Measurements from ENCODE around the gene CGNL1. TPM values are rescaled to one million over a fixed set of nuclear protein-coding genes. Genes with fewer than 3 reads are reported as not detected.
A peak's percentile ranks its signal among the peaks of the same experiment; 100 is the strongest.

CGNL1 gene
- polyA plus RNA-seq, 1 of the 3 experiments (the other 2 are of a cell fraction), result 0.23 TPM

- no peak overlapping the region for H2AFZ ChIP-seq (ENCODE audit: low read depth)
- H3K4me2 ChIP-seq, result peak overlapping the region; percentile 71; the same call in 1 of the 2 replicates
- no peak overlapping the region for H3K9ac ChIP-seq
- H3K9me3 ChIP-seq, result no peaks in the 10 kb centered on the region
- CTCF ChIA-PET, result interaction anchor here (1.1 to 2.6 kb wide), 3 partner anchors 21 to 591 kb away, joined by 3 to 8 read pairs (median 5); no protein-coding TSS in a partner anchor
- no peaks in the 10 kb centered on the region for H3K9me2 ChIP-seq
- no peaks in the 10 kb centered on the region for H3K79me2 ChIP-seq (ENCODE audit: insufficient read depth)
- TF ChIP-seq TEAD4 (IDR thresholded peaks at IDR 0.05; ENCODE audit: borderline replicate concordance, insufficient read depth), result no peak
- H3K27ac ChIP-seq (ENCODE audit: low read depth in 2 of 2, low read length in 1 of 2), result no peak overlapping the region
- no peaks in the 10 kb centered on the region for H3F3A ChIP-seq (replicated peaks; ENCODE audit: insufficient read depth)
- WGBS (ENCODE audit: low lambda C conversion rate), result 52% methylated on average over 10 of the region's 18 CpGs
- no peaks in the 10 kb centered on the region for H3K36me3 ChIP-seq (replicated peaks in 1 of 2; ENCODE audit: control insufficient read depth in 1 of 2, insufficient read depth in 2 of 2, low read length in 1 of 2)
- peaks cover 0 to 14% of the 10 kb centered on the region in 2 experiments; a peak in 2 of 4 replicates for H3K4me1 ChIP-seq (ENCODE audit: control insufficient read depth in 1 of 2, insufficient read depth in 2 of 2, low read depth in 1 of 2, low read length in 1 of 2)
- no peak for DNase-seq
- H3K27me3 ChIP-seq (ENCODE audit: insufficient read depth), result peaks cover 17% of the 10 kb centered on the region; the same call in 1 of the 2 replicates
- no peaks in the 10 kb centered on the region for H4K20me1 ChIP-seq (ENCODE audit: insufficient read depth)
- POLR2A ChIA-PET, result no interaction called here
- peak overlapping the region in 1 of 2 experiments; percentile 52; a peak in 2 of 4 replicates for H3K4me3 ChIP-seq (ENCODE audit: low read depth in 2 of 2, low read length in 1 of 2)
These were observed 215.0 kb downstream of the CGNL1 start for GRCh38 chr15:57591237-57591821.

GRCh38 chr15:57591822-57592367 lies 215.6 kb downstream of the CGNL1 start, which contains the start of gene MYZAP:
TSS of gene MYZAP (plus strand) at chr15:57591904. CDS start at chr15:57592035, 131 bp downstream.
- H3F3A ChIP-seq (replicated peaks; ENCODE audit: insufficient read depth), result no peaks in the 10 kb centered on the region
- peak within 1 kb of the TSS; percentile 71; the same call in 1 of the 2 replicates for H3K4me2 ChIP-seq
- 0% methylated on average over 12 of the region's 58 CpGs for WGBS (ENCODE audit: low lambda C conversion rate)
- no peak for TF ChIP-seq ELF1 (IDR thresholded peaks at IDR 0.05)
- TF ChIP-seq YY1 (IDR thresholded peaks at IDR 0.05; ENCODE audit: low read depth), result no peak
- no peak for TF ChIP-seq USF2 (IDR thresholded peaks at IDR 0.05; ENCODE audit: borderline replicate concordance, low read depth, low read length)
- no peak for TF ChIP-seq GABPA (IDR thresholded peaks at IDR 0.05; ENCODE audit: low read depth)
- no peak for TF ChIP-seq CHD2 (IDR thresholded peaks at IDR 0.05; ENCODE audit: low read length, partially characterized antibody)
- no peak for TF ChIP-seq RAD21 (IDR thresholded peaks at IDR 0.05; ENCODE audit: low read length)
- TF ChIP-seq NFIC (IDR thresholded peaks at IDR 0.05; ENCODE audit: borderline replicate concordance), result no peak
- no peak for TF ChIP-seq TEAD4 (IDR thresholded peaks at IDR 0.05; ENCODE audit: borderline replicate concordance, insufficient read depth)
- TF ChIP-seq MAX (IDR thresholded peaks at IDR 0.05; ENCODE audit: low read depth), result no peak
- TF ChIP-seq MEF2A (IDR thresholded peaks at IDR 0.05; ENCODE audit: borderline replicate concordance, low read depth), result no peak
- no peak for TF ChIP-seq TAF1 (IDR thresholded peaks at IDR 0.05; ENCODE audit: borderline replicate concordance, low read depth, low read length)
- TF ChIP-seq EP300 (IDR thresholded peaks at IDR 0.05; ENCODE audit: borderline replicate concordance in 1 of 2, low read depth in 1 of 2, low read length in 1 of 2), result no peak
- no peak for TF ChIP-seq FOXM1 (IDR thresholded peaks at IDR 0.05; ENCODE audit: low read depth)
- TF ChIP-seq SIN3A (IDR thresholded peaks at IDR 0.05; ENCODE audit: borderline replicate concordance, low read depth, low read length), result no peak
- TF ChIP-seq EZH2phosphoT487 (IDR thresholded peaks at IDR 0.05; ENCODE audit: borderline replicate concordance, low read depth), result no peak
- TF ChIP-seq, protein P1, sequence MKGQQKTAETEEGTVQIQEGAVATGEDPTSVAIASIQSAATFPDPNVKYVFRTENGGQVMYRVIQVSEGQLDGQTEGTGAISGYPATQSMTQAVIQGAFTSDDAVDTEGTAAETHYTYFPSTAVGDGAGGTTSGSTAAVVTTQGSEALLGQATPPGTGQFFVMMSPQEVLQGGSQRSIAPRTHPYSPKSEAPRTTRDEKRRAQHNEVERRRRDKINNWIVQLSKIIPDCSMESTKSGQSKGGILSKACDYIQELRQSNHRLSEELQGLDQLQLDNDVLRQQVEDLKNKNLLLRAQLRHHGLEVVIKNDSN (IDR thresholded peaks at IDR 0.05; ENCODE audit: borderline replicate concordance, low read depth), result no peak
- no peak for TF ChIP-seq POLR2AphosphoS5 (IDR thresholded peaks at IDR 0.05; ENCODE audit: low read depth, low read length)
- no peaks in the 10 kb centered on the region for H4K20me1 ChIP-seq (ENCODE audit: insufficient read depth)
- peaks cover 17% of the 10 kb centered on the region; the same call in 1 of the 2 replicates for H3K27me3 ChIP-seq (ENCODE audit: insufficient read depth)
- peak within 1 kb of the TSS; percentile 37 to 52; a peak in 3 of 4 replicates for H3K4me3 ChIP-seq (ENCODE audit: low read depth in 2 of 2, low read length in 1 of 2)
- ChIA-PET CTCF (interaction anchor here (1.1 to 2.6 kb wide), 2 partner anchors 32 to 591 kb away, joined by 3 to 8 read pairs; no protein-coding TSS in a partner anchor), POLR2A (no interaction called here)
- no peak within 1 kb of the TSS for H2AFZ ChIP-seq (ENCODE audit: low read depth)
- H3K79me2 ChIP-seq (ENCODE audit: insufficient read depth), result no peaks in the 10 kb centered on the region
- peak; percentile 89 for DNase-seq
- no peaks in the 10 kb centered on the region for H3K9me3 ChIP-seq
- H3K9me2 ChIP-seq, result no peaks in the 10 kb centered on the region
- H3K27ac ChIP-seq (ENCODE audit: low read depth in 2 of 2, low read length in 1 of 2), result no peak within 1 kb of the TSS
- no peaks in the 10 kb centered on the region for H3K36me3 ChIP-seq (replicated peaks in 1 of 2; ENCODE audit: control insufficient read depth in 1 of 2, insufficient read depth in 2 of 2, low read length in 1 of 2)
- peaks cover 0 to 14% of the 10 kb centered on the region in 2 experiments; a peak in 2 of 4 replicates for H3K4me1 ChIP-seq (ENCODE audit: control insufficient read depth in 1 of 2, insufficient read depth in 2 of 2, low read depth in 1 of 2, low read length in 1 of 2)
- no peak within 1 kb of the TSS for H3K9ac ChIP-seq
